HepG2 (cell line): ENCODE results near the gene ZNF764. TPM values are rescaled to one million over a fixed set of nuclear protein-coding genes. Genes with fewer than 3 reads are reported as not detected.
"Not testable (repeated sequence)": the region's sequence is repeated elsewhere in the genome, so short reads cannot be mapped to it uniquely, and the experiment has no call there.

Experiments
- ATAC-seq: fragments of 200-7000 bp; cut with Tn5 transposase; 3 replicates; pipeline ENCODE4 v1.9.1; 2020; ENCODE audit warnings: mild to moderate bottlenecking, moderate library complexity
- BruUV-seq: library from RNA; stranded (reverse); fragments of 400-500 nt; replicated peaks from 2 replicates; lab custom pipeline; 2021; lab: Mats Ljungman, UMichigan
- CTCF ChIA-PET: fragments of 300-600 bp; formaldehyde crosslinking; extraction: SDS; loops from one replicate; lab custom pipeline; 2021; ENCODE audit warnings: low total read pairs, inconsistent platforms, low intra/inter-chr PET ratio; lab: Yijun Ruan, JAX
- POLR2A ChIA-PET: fragments of 350-600 bp; sonication (Branson Sonifier 250); formaldehyde crosslinking; loops from one replicate; lab custom pipeline; 2020; ENCODE audit warnings: antibody characterized with exemption, inconsistent platforms; lab: Yijun Ruan, JAX
- DNase-seq: peaks from one replicate; pipeline ENCODE4 v3.0.0-alpha.2; 2015; ENCODE audit warnings: low spot score
- FAIRE-seq: peaks from 3 replicates; lab custom pipeline; 2011; peaks lifted over from hg19 to GRCh38; lab: Jason Lieb, UNC
- H2AFZ ChIP-seq: one replicate; pipeline ENCODE4 v1.6.1; 2011; ENCODE audit warnings: low read length, inconsistent platforms
- H3K27ac ChIP-seq: fragments of 300-600 bp; 3 replicates; pipeline ENCODE4 v1.8.0; 2011; ENCODE audit warnings: mixed run types, mild to moderate bottlenecking, mixed read lengths, low read length, inconsistent platforms; ENCODE audit not compliant: insufficient read depth; ENCODE audit errors: extremely low read length
- H3K27me3 ChIP-seq, 2 experiments: fragments of 200-600 bp in 1 of 2; 2 replicates in 1 of 2; 3 replicates in 1 of 2; pipeline versions ENCODE4 v1.6.0 to v1.8.0; 2011; ENCODE audit warnings: low read length in 2 of 2, mild to moderate bottlenecking in 2 of 2, moderate library complexity in 2 of 2, inconsistent platforms in 1 of 2; ENCODE audit not compliant: insufficient read depth in 2 of 2, control insufficient read depth in 1 of 2
- H3K36me3 ChIP-seq, 2 experiments: fragments of 200-600 bp in 1 of 2; replicated peaks in 1 of 2; 2 replicates in 1 of 2; 3 replicates in 1 of 2; pipeline versions ENCODE4 v1.5.1 to v1.8.0; 2011; ENCODE audit warnings: low read length in 2 of 2, inconsistent platforms in 1 of 2; ENCODE audit not compliant: insufficient read depth in 2 of 2, control insufficient read depth in 1 of 2
- H3K4me1 ChIP-seq: 2 replicates; pipeline ENCODE4 v1.5.1; 2012; ENCODE audit warnings: low read length, inconsistent platforms; ENCODE audit not compliant: insufficient read depth
- H3K4me2 ChIP-seq: 2 replicates; pipeline ENCODE4 v1.6.0; 2011; ENCODE audit warnings: low read depth, low read length, inconsistent platforms
- H3K4me3 ChIP-seq, 3 experiments: fragments of 200-600 bp in 1 of 3; sonication (generic), shearing (Covaris generic) in 1 of 3; replicated peaks in 1 of 3; 2 replicates each; pipeline ENCODE4 v1.5.1; 2011 to 2016; ENCODE audit warnings: low read length in 3 of 3, inconsistent platforms in 2 of 3, low read depth in 2 of 3, mild to moderate bottlenecking in 2 of 3, control low read depth in 1 of 3, mixed read lengths in 1 of 3; ENCODE audit not compliant: insufficient read depth in 1 of 3
- H3K79me2 ChIP-seq: one replicate; pipeline ENCODE4 v1.6.1; 2011; ENCODE audit warnings: low read length, inconsistent platforms; ENCODE audit not compliant: insufficient read depth
- H3K9ac ChIP-seq: 2 replicates; pipeline ENCODE4 v1.6.0; 2011; ENCODE audit warnings: mild to moderate bottlenecking, low read depth, low read length, inconsistent platforms; ENCODE audit not compliant: insufficient read depth
- H3K9me3 ChIP-seq: 2 replicates; pipeline ENCODE4 v1.5.1; 2012; ENCODE audit warnings: mild to moderate bottlenecking, low read length
- H4K20me1 ChIP-seq: 2 replicates; pipeline ENCODE4 v1.6.0; 2011; ENCODE audit warnings: inconsistent platforms, mild to moderate bottlenecking, low read length, moderate library complexity; ENCODE audit not compliant: insufficient read depth
- BCL3 ChIP-seq: sonication (generic); formaldehyde crosslinking; IDR thresholded peaks from 2 replicates; pipeline ENCODE4 v1.5.1; 2020; ENCODE audit warnings: mild to moderate bottlenecking, missing genetic modification reagents, moderate library complexity
- FOXP4 ChIP-seq: sonication (generic); formaldehyde crosslinking; IDR thresholded peaks from 2 replicates; pipeline ENCODE4 v1.4.0; 2020; ENCODE audit warnings: missing genetic modification reagents
- HES4 ChIP-seq: sonication (generic); formaldehyde crosslinking; IDR thresholded peaks from 2 replicates; pipeline ENCODE4 v1.9.0; 2021; ENCODE audit warnings: mild to moderate bottlenecking, missing genetic modification reagents, borderline replicate concordance
- IKZF5 ChIP-seq: IDR thresholded peaks from 2 replicates; pipeline ENCODE4 v1.6.1; 2018; ENCODE audit warnings: missing genetic modification reagents, mild to moderate bottlenecking, missing compliant biosample characterization
- MEF2D ChIP-seq: sonication (generic); formaldehyde crosslinking; IDR thresholded peaks from 2 replicates; pipeline ENCODE4 v1.5.1; 2020; ENCODE audit warnings: mild to moderate bottlenecking, missing genetic modification reagents
- MIER2 ChIP-seq: IDR thresholded peaks from 2 replicates; pipeline ENCODE4 v1.6.1; 2016; ENCODE audit warnings: missing biosample characterization, missing genetic modification reagents
- MTERF4 ChIP-seq: sonication (generic); formaldehyde crosslinking; IDR thresholded peaks from 2 replicates; pipeline ENCODE4 v1.8.0; 2023; ENCODE audit warnings: mild to moderate bottlenecking, missing genetic modification reagents
- MYC ChIP-seq: sonication (generic); formaldehyde crosslinking; IDR thresholded peaks from 2 replicates; pipeline ENCODE4 v1.9.0; 2021; ENCODE audit warnings: missing genetic modification reagents, borderline replicate concordance
- SAP130 ChIP-seq: IDR thresholded peaks from 2 replicates; pipeline ENCODE4 v1.6.1; 2016; ENCODE audit warnings: low read depth
- STAG1 ChIP-seq: sonication (generic); formaldehyde crosslinking; IDR thresholded peaks from 2 replicates; pipeline ENCODE4 v1.4.0; 2020; ENCODE audit warnings: missing genetic modification reagents
- TEAD3 ChIP-seq: optimal IDR thresholded peaks from 2 replicates; pipeline ENCODE3; 2016; ENCODE audit warnings: borderline replicate concordance
- ZBTB38 ChIP-seq: sonication (generic); formaldehyde crosslinking; IDR thresholded peaks from 2 replicates; pipeline ENCODE4 v1.5.1; 2020; ENCODE audit warnings: mild to moderate bottlenecking, missing genetic modification reagents
- ZEB1 ChIP-seq: IDR thresholded peaks from 2 replicates; pipeline ENCODE4 v1.6.1; 2012; ENCODE audit warnings: mild to moderate bottlenecking, low read depth, inconsistent platforms; ENCODE audit not compliant: insufficient replicate concordance
- ZKSCAN5 ChIP-seq: sonication (generic); formaldehyde crosslinking; IDR thresholded peaks from 2 replicates; pipeline ENCODE4 v1.5.1; 2020; ENCODE audit warnings: mild to moderate bottlenecking, missing genetic modification reagents
- ZNF777 ChIP-seq: sonication (generic); formaldehyde crosslinking; IDR thresholded peaks from 2 replicates; pipeline ENCODE4 v1.4.0; 2020; ENCODE audit warnings: missing genetic modification reagents
- ZSCAN9 ChIP-seq: IDR thresholded peaks from 2 replicates; pipeline ENCODE4 v1.6.1; 2016; ENCODE audit warnings: borderline replicate concordance
- WGBS: methylation state at CpG from one replicate; pipeline ENCODE4 v1.1.6; 2017; ENCODE audit warnings: low lambda C conversion rate; 5-methylcytosine and 5-hydroxymethylcytosine counted together
- in situ Hi-C: cut with HindIII; loops from 2 replicates; pipeline ENCODE4 v1.10.0; 2017; ENCODE audit warnings: low pct_unique_long_range_greater_than_20kb; ENCODE audit not compliant: extremely low pct_ligation_motif_present
- intact Hi-C: fragments of 100-400 bp; cut with micrococcal nuclease; formaldehyde crosslinking; loops from one replicate; pipeline ENCODE4 v1.10.0; 2022; ENCODE audit not compliant: unreplicated experiment
- polyA plus RNA-seq, 8 experiments: library from polyadenylated mRNA; depleted of rRNA in 3 of 8; stranded (reverse) in 7 of 8; unstranded in 1 of 8; fragments of >200 nt; fragmentation: Illumina TruSeq in 4 of 8; extraction: Trizol in 4 of 8; gene quantifications; 2 replicates each; pipeline versions ENCODE4 v1.2.1 to v1.2.3, GENCODE V29; 2011 to 2016; ENCODE audit warnings: low read depth in 4 of 8, missing spikeins in 1 of 8, mixed read lengths in 1 of 8; ENCODE audit not compliant: insufficient read depth in 1 of 8
- total RNA-seq, 5 experiments: library from RNA; depleted of rRNA; stranded (reverse); fragments of >200 nt; fragmentation: Illumina TruSeq; extraction: Trizol; gene quantifications; 2 replicates each; pipeline ENCODE4 v1.2.3, GENCODE V29; 2016; ENCODE audit warnings: low read depth in 1 of 5

Gene ZNF764
- total and polyA plus RNA-seq, 2 of the 13 experiments (the other 11 are each of a cell fraction or from before 2014, with no cell fraction given) = 4.1 to 9.1 TPM

- TF ChIP-seq STAG1 (CRISPR knock-in tag) = peak; percentile 20; the same call in 1 of the 2 replicates
- TF ChIP-seq IKZF5 (CRISPR knock-in tag) = peak; percentile 54; the same call in 1 of the 2 replicates
These were observed 17.2 kb downstream of the ZNF764 start (continued) for GRCh38 chr16:30540916-30541464.

GRCh38 chr16:30539986-30540526 lies 18.1 kb downstream of the ZNF764 start:
- CTCF ChIA-PET = not testable (repeated sequence)

More at GRCh38 chr16:30539986-30540526, 18.1 kb downstream of the ZNF764 start:
- H3K4me3 ChIP-seq, H3K36me3 ChIP-seq, H3K9me3 ChIP-seq, H2AFZ ChIP-seq, H4K20me1 ChIP-seq, H3K27me3 ChIP-seq, DNase-seq, BruUV-seq: not testable (repeated sequence)
- H3K4me2 ChIP-seq = peak overlapping the region; percentile 30; the same call in 1 of the 2 replicates
- POLR2A ChIA-PET = interaction anchor here (1.1 to 4.0 kb wide), 6 partner anchors 12 to 97 kb away, joined by 3 to 30 read pairs (median 4); partner anchors contain the start of genes ZNF689 and ZNF764
- peak overlapping the region; percentile 36 for H3K27ac ChIP-seq
- H3K4me1 ChIP-seq = peaks cover 85% of the 10 kb centered on the region
- intact Hi-C loops = loop anchor here (1.0 to 5.0 kb wide), 2 partner anchors 27 to 77 kb away; no protein-coding TSS in a partner anchor
- peak overlapping the region; percentile 3; the same call in 1 of the 2 replicates for H3K9ac ChIP-seq
- peaks cover 14% of the 10 kb centered on the region for H3K79me2 ChIP-seq
- TF ChIP-seq ZSCAN9 (CRISPR knock-in tag) (peak; percentile 27; the same call in 1 of the 2 replicates), BCL3 (CRISPR knock-in tag) (0 out of 2 replicates have a peak, but pooled peaks have one; percentile 2), FOXP4 (peak; percentile 2; the same call in 1 of the 2 replicates), TEAD3 (CRISPR knock-in tag) (peak; percentile 43), ZKSCAN5 (0 out of 2 replicates have a peak, but pooled peaks have one; percentile 9), MTERF4 (CRISPR knock-in tag) (0 out of 2 replicates have a peak, but pooled peaks have one; percentile 3), MYC (CRISPR knock-in tag) (peak; percentile 4; the same call in 1 of the 2 replicates), ZBTB38 (CRISPR knock-in tag) (0 out of 2 replicates have a peak, but pooled peaks have one; percentile 24), MEF2D (CRISPR knock-in tag) (0 out of 2 replicates have a peak, but pooled peaks have one; percentile 13), ZEB1 (peak; percentile 33), MIER2 (CRISPR knock-in tag) (peak; percentile 43; the same call in 1 of the 2 replicates), SAP130 (CRISPR knock-in tag) (0 out of 2 replicates have a peak, but pooled peaks have one; percentile 6), HES4 (0 out of 2 replicates have a peak, but pooled peaks have one; percentile 50), ZNF777 (0 out of 2 replicates have a peak, but pooled peaks have one; percentile 13)
- TF ChIP-seq, all 625 proteins: peak for 14; not testable (repeated sequence) for 611
- WGBS = 90% methylated on average over 13 of the region's 13 CpGs
- ATAC-seq, FAIRE-seq, in situ Hi-C loops: not testable (repeated sequence)
